Mesenchymal stem cell (in vitro differentiated cells and primary cell): ENCODE data around the gene UGT1A7.

ENCODE experiments used
- DNase-seq: peaks from one replicate; pipeline ENCODE4 v3.0.0-alpha.2; 2013
- H2AFZ ChIP-seq: one replicate; pipeline ENCODE4 v1.6.1; 2013; ENCODE audit warnings: low read depth, mild to moderate bottlenecking, control low read depth, inconsistent platforms, low read length, moderate library complexity
- H2AK5ac ChIP-seq: 2 replicates; pipeline ENCODE4 v1.6.1; 2013; ENCODE audit warnings: low read length, moderate library complexity, mild to moderate bottlenecking, inconsistent platforms; ENCODE audit not compliant: severe bottlenecking
- H2BK120ac ChIP-seq: one replicate; pipeline ENCODE4 v1.6.1; 2013; ENCODE audit warnings: low read depth, mild to moderate bottlenecking, inconsistent platforms, low read length, moderate library complexity
- H2BK12ac ChIP-seq, 2 experiments: one replicate each; pipeline ENCODE4 v1.6.1; 2013; ENCODE audit warnings: inconsistent platforms in 2 of 2, low read length in 2 of 2, mild to moderate bottlenecking in 2 of 2, moderate library complexity in 2 of 2, control low read depth in 1 of 2
- H2BK15ac ChIP-seq: one replicate; pipeline ENCODE4 v1.6.1; 2013; ENCODE audit warnings: mild to moderate bottlenecking, low read depth, inconsistent platforms; ENCODE audit not compliant: poor library complexity, severe bottlenecking
- H2BK5ac ChIP-seq: 2 replicates; pipeline ENCODE4 v1.6.1; 2013; ENCODE audit warnings: low read depth, mild to moderate bottlenecking, low read length, control low read depth, inconsistent platforms; ENCODE audit not compliant: poor library complexity, severe bottlenecking
- H3K14ac ChIP-seq, 2 experiments: one replicate each; pipeline ENCODE4 v1.6.1; 2013; ENCODE audit warnings: inconsistent platforms in 2 of 2, low read length in 2 of 2, control low read depth in 1 of 2, mild to moderate bottlenecking in 1 of 2, moderate library complexity in 1 of 2
- H3K18ac ChIP-seq, 2 experiments: one replicate each; pipeline ENCODE4 v1.6.1; 2013; ENCODE audit warnings: inconsistent platforms in 2 of 2, low read length in 2 of 2, control low read depth in 1 of 2, low read depth in 1 of 2, mild to moderate bottlenecking in 1 of 2
- H3K23ac ChIP-seq, 2 experiments: one replicate each; pipeline ENCODE4 v1.6.1; 2013; ENCODE audit warnings: inconsistent platforms in 2 of 2, low read length in 2 of 2, mild to moderate bottlenecking in 2 of 2, moderate library complexity in 2 of 2, control low read depth in 1 of 2
- H3K27ac ChIP-seq: 2 replicates; pipeline ENCODE4 v1.5.1; 2013; ENCODE audit warnings: mild to moderate bottlenecking, moderate library complexity, low read length, control low read depth, inconsistent platforms; ENCODE audit not compliant: poor library complexity, severe bottlenecking
- H3K27me3 ChIP-seq, 2 experiments: 2 replicates each; pipeline versions ENCODE4 v1.6.1 to v1.7.0; 2013; ENCODE audit warnings: low read length in 2 of 2, mild to moderate bottlenecking in 2 of 2, moderate library complexity in 2 of 2, control low read depth in 1 of 2, inconsistent platforms in 1 of 2; ENCODE audit not compliant: control insufficient read depth in 1 of 2, insufficient read depth in 1 of 2
- H3K36me3 ChIP-seq, 2 experiments: 2 replicates each; pipeline versions ENCODE4 v1.6.1 to v1.7.0; 2013; ENCODE audit warnings: low read length in 2 of 2, control low read depth in 1 of 2, inconsistent platforms in 1 of 2, low read depth in 1 of 2, mild to moderate bottlenecking in 1 of 2; ENCODE audit not compliant: insufficient read depth in 2 of 2, control insufficient read depth in 1 of 2
- H3K4ac ChIP-seq, 2 experiments: one replicate each; pipeline ENCODE4 v1.6.1; 2013; ENCODE audit warnings: inconsistent platforms in 2 of 2, low read length in 2 of 2, mild to moderate bottlenecking in 2 of 2, moderate library complexity in 2 of 2, control low read depth in 1 of 2, low read depth in 1 of 2
- H3K4me1 ChIP-seq: 2 replicates; pipeline ENCODE4 v1.6.1; 2013; ENCODE audit warnings: low read depth, low read length, control low read depth; ENCODE audit not compliant: control insufficient read depth, insufficient read depth
- H3K4me2 ChIP-seq: 2 replicates; pipeline ENCODE4 v1.6.1; 2013; ENCODE audit warnings: low read length, mild to moderate bottlenecking, inconsistent platforms; ENCODE audit not compliant: poor library complexity, severe bottlenecking
- H3K4me3 ChIP-seq, 2 experiments: 2 replicates each; pipeline versions ENCODE4 v1.5.1 to v1.7.0; 2013; ENCODE audit warnings: low read length in 2 of 2, mild to moderate bottlenecking in 2 of 2, control low read depth in 1 of 2, low read depth in 1 of 2; ENCODE audit not compliant: insufficient read depth in 1 of 2
- H3K79me1 ChIP-seq: replicated peaks from 2 replicates; pipeline ENCODE4 v1.6.1; 2013; ENCODE audit warnings: mild to moderate bottlenecking, control low read depth, low read length, inconsistent platforms; ENCODE audit not compliant: poor library complexity, severe bottlenecking
- H3K9ac ChIP-seq: 2 replicates; pipeline ENCODE4 v1.7.0; 2013; ENCODE audit warnings: mild to moderate bottlenecking, low read length, moderate library complexity
- H3K9me3 ChIP-seq: 2 replicates; pipeline ENCODE4 v1.7.0; 2013; ENCODE audit warnings: mild to moderate bottlenecking, low read length; ENCODE audit not compliant: control insufficient read depth
- H4K8ac ChIP-seq: one replicate; pipeline ENCODE4 v1.6.1; 2013; ENCODE audit warnings: inconsistent platforms, mild to moderate bottlenecking, low read length, moderate library complexity
- H4K91ac ChIP-seq: one replicate; pipeline ENCODE4 v1.6.1; 2013; ENCODE audit warnings: mild to moderate bottlenecking, low read length, inconsistent platforms
- WGBS: methylation state at CpG from one replicate; pipeline ENCODE4 v1.1.7; 2013; ENCODE audit warnings: mixed read lengths; 5-methylcytosine and 5-hydroxymethylcytosine counted together

Gene UGT1A7

GRCh38 chr2:233817361-233817911, 135.7 kb downstream of the UGT1A7 start:
- Histone ChIP-seq H2BK12ac (no peak overlapping the region), H2BK120ac (no peak overlapping the region), H2AFZ (no peak overlapping the region), H3K27me3 (peaks cover 15 to 41% of the 10 kb centered on the region in 2 experiments), H3K4me3 (peak overlapping the region in 1 of 2 experiments; percentile 23), H3K27ac (no peak overlapping the region), H3K4me2 (no peak overlapping the region), H2BK15ac (no peak overlapping the region), H3K9me3 (no peaks in the 10 kb centered on the region), H3K23ac (no peak overlapping the region), H3K4ac (no peak overlapping the region), H3K36me3 (no peaks in the 10 kb centered on the region), H3K4me1 (peaks cover 4% of the 10 kb centered on the region), H3K18ac (no peak overlapping the region), H4K8ac (no peak overlapping the region), H3K14ac (no peak overlapping the region), H2AK5ac (no peak overlapping the region), H3K9ac (no peak overlapping the region), H2BK5ac (no peak overlapping the region), H3K79me1 (no peaks in the 10 kb centered on the region), H4K91ac (no peak overlapping the region)
- no peak for DNase-seq
- 74% methylated on average over 3 of the region's 3 CpGs for WGBS

GRCh38 chr2:233817995-233818638, 136.4 kb downstream of the UGT1A7 start:
- Histone ChIP-seq H3K36me3 (no peaks in the 10 kb centered on the region), H3K14ac (no peak overlapping the region), H2BK5ac (no peak overlapping the region), H2BK15ac (no peak overlapping the region), H3K18ac (no peak overlapping the region), H3K27ac (no peak overlapping the region), H4K91ac (no peak overlapping the region), H3K79me1 (no peaks in the 10 kb centered on the region), H3K9me3 (no peaks in the 10 kb centered on the region), H3K27me3 (peaks cover 18 to 36% of the 10 kb centered on the region in 2 experiments), H2BK12ac (no peak overlapping the region), H3K4me1 (peaks cover 4% of the 10 kb centered on the region), H3K4ac (no peak overlapping the region), H3K23ac (no peak overlapping the region), H3K4me2 (no peak overlapping the region), H4K8ac (no peak overlapping the region), H3K4me3 (no peak overlapping the region), H2AK5ac (no peak overlapping the region), H2BK120ac (no peak overlapping the region), H3K9ac (no peak overlapping the region), H2AFZ (no peak overlapping the region)
- WGBS: 94% methylated on average over 11 of the region's 11 CpGs
- DNase-seq: no peak

GRCh38 chr2:233818639-233819621, 137.2 kb downstream of the UGT1A7 start:
- no peaks in the 10 kb centered on the region for H3K9me3 ChIP-seq
- no peak overlapping the region for H2AFZ ChIP-seq
- no peak overlapping the region for H2BK12ac ChIP-seq
- H3K4me1 ChIP-seq: peaks cover 4% of the 10 kb centered on the region
- H3K14ac ChIP-seq: no peak overlapping the region
- peaks cover 21 to 29% of the 10 kb centered on the region in 2 experiments for H3K27me3 ChIP-seq
- H4K91ac ChIP-seq: no peak overlapping the region
- DNase-seq: no peak
- no peak overlapping the region for H3K4me3 ChIP-seq
- no peak overlapping the region for H3K23ac ChIP-seq
- no peak overlapping the region for H3K9ac ChIP-seq
- H2BK120ac ChIP-seq: no peak overlapping the region
- H2AK5ac ChIP-seq: no peak overlapping the region
- H2BK5ac ChIP-seq: no peak overlapping the region
- H2BK15ac ChIP-seq: no peak overlapping the region
- H3K79me1 ChIP-seq: no peaks in the 10 kb centered on the region
- H3K18ac ChIP-seq: no peak overlapping the region
- 67% methylated on average over 17 of the region's 17 CpGs for WGBS
- no peak overlapping the region for H3K4me2 ChIP-seq
- H4K8ac ChIP-seq: no peak overlapping the region
- H3K27ac ChIP-seq: no peak overlapping the region
- H3K4ac ChIP-seq: no peak overlapping the region
- H3K36me3 ChIP-seq: no peaks in the 10 kb centered on the region
